Measurements from ENCODE around the gene MLPH.

Gene MLPH

GRCh38 chr2:237480988-237481525 lies 6.0 kb upstream of the MLPH start:
- no peak for DNase-seq

- peak in 1 of 2 experiments; percentile 18 for DNase-seq
Observed at GRCh38 chr2:237482485-237482884, 4.6 kb upstream of the MLPH start.

GRCh38 chr2:237483018-237483731 lies 3.9 kb upstream of the MLPH start:
- peak; percentile 21 to 28 for DNase-seq

GRCh38 chr2:237485304-237485703 lies 1.7 kb upstream of the MLPH start:
- DNase-seq, result no peak

GRCh38 chr2:237485844-237486243 lies 1.2 kb upstream of the MLPH start:
- DNase-seq, result no peak

GRCh38 chr2:237486334-237486818 lies 675 bp upstream of the MLPH start:
- no peak for DNase-seq

- no peak for DNase-seq
Observed at GRCh38 chr2:237487496-237487895, 445 bp downstream of the MLPH start.

GRCh38 chr2:237488295-237488694 lies 1.2 kb downstream of the MLPH start:
- no peak for DNase-seq

GRCh38 chr2:237488901-237489860 lies 2.1 kb downstream of the MLPH start:
- no peak for DNase-seq

- DNase-seq, result no peak
Observed at GRCh38 chr2:237490009-237490711, 3.1 kb downstream of the MLPH start.

GRCh38 chr2:237490795-237491194 lies 3.7 kb downstream of the MLPH start:
- no peak for DNase-seq

GRCh38 chr2:237491515-237492118 lies 4.6 kb downstream of the MLPH start:
- no peak for DNase-seq

- DNase-seq, result no peak
Observed at GRCh38 chr2:237492137-237492890, 5.3 kb downstream of the MLPH start.

- DNase-seq, result no peak
Observed at GRCh38 chr2:237494066-237494465, 7.0 kb downstream of the MLPH start.

GRCh38 chr2:237495521-237496117 lies 8.6 kb downstream of the MLPH start:
- no peak for DNase-seq

GRCh38 chr2:237496428-237496827 lies 9.4 kb downstream of the MLPH start:
- no peak for DNase-seq

GRCh38 chr2:237497009-237497837 lies 10.2 kb downstream of the MLPH start:
- DNase-seq, result no peak

- no peak for DNase-seq
Observed at GRCh38 chr2:237497838-237498186, 10.8 kb downstream of the MLPH start.

- DNase-seq, result no peak
Observed at GRCh38 chr2:237498341-237498740, 11.3 kb downstream of the MLPH start.

GRCh38 chr2:237500681-237501424 lies 13.8 kb downstream of the MLPH start:
- no peak for DNase-seq

All from AML-193 (cell line).